Measurements from ENCODE around the gene PFDN6. TPM values are rescaled to one million over a fixed set of nuclear protein-coding genes. Genes with fewer than 3 reads are reported as not detected.

The PFDN6 gene
- total and polyA plus RNA-seq, 2 of the 13 experiments (the other 11 are each of a cell fraction or from before 2014, with no cell fraction given) = 75.5 to 87.0 TPM

- no peak for TF ChIP-seq HHEX (CRISPR knock-in tag; IDR thresholded peaks at IDR 0.05)
- TF ChIP-seq TAF1 (CRISPR knock-in tag; IDR thresholded peaks at IDR 0.05) = no peak
- no peak for TF ChIP-seq MEF2D (CRISPR knock-in tag; IDR thresholded peaks at IDR 0.05)
- TF ChIP-seq, protein P1, sequence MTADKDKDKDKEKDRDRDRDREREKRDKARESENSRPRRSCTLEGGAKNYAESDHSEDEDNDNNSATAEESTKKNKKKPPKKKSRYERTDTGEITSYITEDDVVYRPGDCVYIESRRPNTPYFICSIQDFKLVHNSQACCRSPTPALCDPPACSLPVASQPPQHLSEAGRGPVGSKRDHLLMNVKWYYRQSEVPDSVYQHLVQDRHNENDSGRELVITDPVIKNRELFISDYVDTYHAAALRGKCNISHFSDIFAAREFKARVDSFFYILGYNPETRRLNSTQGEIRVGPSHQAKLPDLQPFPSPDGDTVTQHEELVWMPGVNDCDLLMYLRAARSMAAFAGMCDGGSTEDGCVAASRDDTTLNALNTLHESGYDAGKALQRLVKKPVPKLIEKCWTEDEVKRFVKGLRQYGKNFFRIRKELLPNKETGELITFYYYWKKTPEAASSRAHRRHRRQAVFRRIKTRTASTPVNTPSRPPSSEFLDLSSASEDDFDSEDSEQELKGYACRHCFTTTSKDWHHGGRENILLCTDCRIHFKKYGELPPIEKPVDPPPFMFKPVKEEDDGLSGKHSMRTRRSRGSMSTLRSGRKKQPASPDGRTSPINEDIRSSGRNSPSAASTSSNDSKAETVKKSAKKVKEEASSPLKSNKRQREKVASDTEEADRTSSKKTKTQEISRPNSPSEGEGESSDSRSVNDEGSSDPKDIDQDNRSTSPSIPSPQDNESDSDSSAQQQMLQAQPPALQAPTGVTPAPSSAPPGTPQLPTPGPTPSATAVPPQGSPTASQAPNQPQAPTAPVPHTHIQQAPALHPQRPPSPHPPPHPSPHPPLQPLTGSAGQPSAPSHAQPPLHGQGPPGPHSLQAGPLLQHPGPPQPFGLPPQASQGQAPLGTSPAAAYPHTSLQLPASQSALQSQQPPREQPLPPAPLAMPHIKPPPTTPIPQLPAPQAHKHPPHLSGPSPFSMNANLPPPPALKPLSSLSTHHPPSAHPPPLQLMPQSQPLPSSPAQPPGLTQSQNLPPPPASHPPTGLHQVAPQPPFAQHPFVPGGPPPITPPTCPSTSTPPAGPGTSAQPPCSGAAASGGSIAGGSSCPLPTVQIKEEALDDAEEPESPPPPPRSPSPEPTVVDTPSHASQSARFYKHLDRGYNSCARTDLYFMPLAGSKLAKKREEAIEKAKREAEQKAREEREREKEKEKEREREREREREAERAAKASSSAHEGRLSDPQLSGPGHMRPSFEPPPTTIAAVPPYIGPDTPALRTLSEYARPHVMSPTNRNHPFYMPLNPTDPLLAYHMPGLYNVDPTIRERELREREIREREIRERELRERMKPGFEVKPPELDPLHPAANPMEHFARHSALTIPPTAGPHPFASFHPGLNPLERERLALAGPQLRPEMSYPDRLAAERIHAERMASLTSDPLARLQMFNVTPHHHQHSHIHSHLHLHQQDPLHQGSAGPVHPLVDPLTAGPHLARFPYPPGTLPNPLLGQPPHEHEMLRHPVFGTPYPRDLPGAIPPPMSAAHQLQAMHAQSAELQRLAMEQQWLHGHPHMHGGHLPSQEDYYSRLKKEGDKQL (CRISPR knock-in tag; IDR thresholded peaks at IDR 0.05; ENCODE audit: low read depth) = no peak
- TF ChIP-seq ZNF713 (CRISPR knock-in tag; IDR thresholded peaks at IDR 0.05) = no peak
- TF ChIP-seq ZSCAN5A (CRISPR knock-in tag; IDR thresholded peaks at IDR 0.05; ENCODE audit: borderline replicate concordance) = no peak
- TF ChIP-seq TRAFD1 (CRISPR knock-in tag; IDR thresholded peaks at IDR 0.05; ENCODE audit: borderline replicate concordance) = no peak
- TF ChIP-seq SATB2 (CRISPR knock-in tag; IDR thresholded peaks at IDR 0.05) = no peak
- TF ChIP-seq ZFP90 (CRISPR knock-in tag; IDR thresholded peaks at IDR 0.05; ENCODE audit: borderline replicate concordance) = 0 out of 2 replicates have a peak, but pooled peaks have one; percentile 30
- TF ChIP-seq, protein P2, sequence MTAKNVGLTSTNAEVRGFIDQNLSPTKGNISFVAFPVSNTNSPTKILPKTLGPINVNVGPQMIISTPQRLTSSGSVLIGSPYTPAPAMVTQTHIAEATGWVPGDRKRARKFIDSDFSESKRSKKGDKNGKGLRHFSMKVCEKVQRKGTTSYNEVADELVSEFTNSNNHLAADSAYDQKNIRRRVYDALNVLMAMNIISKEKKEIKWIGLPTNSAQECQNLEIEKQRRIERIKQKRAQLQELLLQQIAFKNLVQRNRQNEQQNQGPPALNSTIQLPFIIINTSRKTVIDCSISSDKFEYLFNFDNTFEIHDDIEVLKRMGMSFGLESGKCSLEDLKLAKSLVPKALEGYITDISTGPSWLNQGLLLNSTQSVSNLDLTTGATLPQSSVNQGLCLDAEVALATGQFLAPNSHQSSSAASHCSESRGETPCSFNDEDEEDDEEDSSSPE (CRISPR knock-in tag; IDR thresholded peaks at IDR 0.05) = no peak
- no peak for TF ChIP-seq ZNF430 (CRISPR knock-in tag; IDR thresholded peaks at IDR 0.05)
- TF ChIP-seq ELK4 (CRISPR knock-in tag; IDR thresholded peaks at IDR 0.05; ENCODE audit: borderline replicate concordance) = no peak
- TF ChIP-seq HNRNPL (IDR thresholded peaks at IDR 0.05; ENCODE audit: low read depth, low read length) = no peak
- peak; percentile 77; the same call in 1 of the 2 replicates for TF ChIP-seq HOXA3 (CRISPR knock-in tag; IDR thresholded peaks at IDR 0.05)
- TF ChIP-seq GTF3A (CRISPR knock-in tag; conservative IDR thresholded peaks at IDR 0.05) = no peak
- TF ChIP-seq GATA4 (IDR thresholded peaks at IDR 0.05; ENCODE audit: borderline replicate concordance, low read depth) = no peak
These were observed 12.3 kb upstream of the PFDN6 start, which contains the start of gene B3GALT4 (continued) for GRCh38 chr6:33276864-33277662.
